ENCODE data around the gene UQCR10. TPM values are rescaled to one million over a fixed set of nuclear protein-coding genes. Genes with fewer than 3 reads are reported as not detected.

The UQCR10 gene
- total RNA-seq, 3 donors from 2014 or later (not counting 1 experiment from before 2014, with no cell fraction given) = 33.6 to 40.8 (median 35.4) TPM

DNA sequence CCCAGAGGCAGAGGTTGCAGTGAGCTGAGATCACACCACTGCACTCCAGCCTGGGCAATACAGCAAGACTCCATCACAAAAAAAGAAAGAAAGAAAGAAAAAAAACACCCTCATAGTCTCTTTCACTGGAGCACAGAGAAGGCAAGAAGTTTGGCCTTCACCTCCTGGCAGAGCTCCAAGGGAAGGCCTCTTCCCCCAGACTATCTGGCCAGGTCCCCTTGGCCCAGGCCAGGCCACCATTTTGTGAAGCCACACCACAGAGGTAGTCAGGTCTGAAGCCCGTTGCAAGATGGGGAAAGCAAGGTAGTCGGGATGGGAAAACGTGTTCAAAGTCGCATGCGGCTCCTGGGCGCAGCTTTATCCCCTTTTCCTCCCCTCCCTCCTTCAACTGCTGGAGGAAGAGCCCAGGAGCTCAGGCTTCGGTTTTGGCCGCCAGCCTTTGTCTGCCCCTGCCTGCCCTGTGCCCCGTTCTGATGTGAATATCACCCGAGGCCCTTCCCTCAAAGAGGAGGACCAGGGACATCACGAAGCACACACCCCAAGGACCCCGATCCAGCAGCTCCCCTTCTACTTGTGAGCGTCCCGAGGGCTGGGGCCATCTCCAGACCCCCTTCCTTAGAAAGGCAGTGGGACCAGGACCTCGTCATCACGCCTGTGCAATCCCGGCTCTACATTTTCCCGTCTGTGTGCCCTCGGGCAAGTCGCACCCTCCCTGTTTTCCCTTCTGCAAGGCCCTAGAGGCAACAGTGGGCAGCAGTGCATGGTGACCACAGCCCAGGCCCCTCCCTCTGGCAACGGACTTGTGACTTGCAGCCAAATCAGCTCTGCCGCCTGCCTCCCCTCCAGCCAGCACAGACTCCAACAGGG, 29.7 kb upstream of the UQCR10 start:
- intact Hi-C loops (cut with micrococcal nuclease) = no loop called here
- Mint-ChIP-seq H3K9me3 (no peaks in the 10 kb centered on the region), H3K27me3 (ENCODE audit: low read depth in 2 of 2) (no peaks in the 10 kb centered on the region), H3K4me3 (no peak overlapping the region), H3K36me3 (no peaks in the 10 kb centered on the region), H3K27ac (no peak overlapping the region), H3K4me1 (no peaks in the 10 kb centered on the region)
- TF ChIP-seq CTCF (IDR thresholded peaks at IDR 0.05) = no peak
- WGBS (ENCODE audit: insufficient coverage) = 93% methylated on average over 22 of the region's 22 CpGs
- Histone ChIP-seq H3K36me3 (ENCODE audit: control insufficient read depth, insufficient read depth, low read length) (peaks cover 27% of the 10 kb centered on the region), H3K9me3 (ENCODE audit: control insufficient read depth, insufficient read depth, low read length) (no peaks in the 10 kb centered on the region), H3K27me3 (ENCODE audit: control insufficient read depth, insufficient read depth, low read length) (no peaks in the 10 kb centered on the region), H3K4me3 (ENCODE audit: low read length) (no peak overlapping the region), H3K4me1 (ENCODE audit: control insufficient read depth, insufficient read depth, low read length) (no peaks in the 10 kb centered on the region), H3K27ac (ENCODE audit: low read length) (no peak overlapping the region)
- DNase-seq = no peak
- ATAC-seq = no peak

DNA sequence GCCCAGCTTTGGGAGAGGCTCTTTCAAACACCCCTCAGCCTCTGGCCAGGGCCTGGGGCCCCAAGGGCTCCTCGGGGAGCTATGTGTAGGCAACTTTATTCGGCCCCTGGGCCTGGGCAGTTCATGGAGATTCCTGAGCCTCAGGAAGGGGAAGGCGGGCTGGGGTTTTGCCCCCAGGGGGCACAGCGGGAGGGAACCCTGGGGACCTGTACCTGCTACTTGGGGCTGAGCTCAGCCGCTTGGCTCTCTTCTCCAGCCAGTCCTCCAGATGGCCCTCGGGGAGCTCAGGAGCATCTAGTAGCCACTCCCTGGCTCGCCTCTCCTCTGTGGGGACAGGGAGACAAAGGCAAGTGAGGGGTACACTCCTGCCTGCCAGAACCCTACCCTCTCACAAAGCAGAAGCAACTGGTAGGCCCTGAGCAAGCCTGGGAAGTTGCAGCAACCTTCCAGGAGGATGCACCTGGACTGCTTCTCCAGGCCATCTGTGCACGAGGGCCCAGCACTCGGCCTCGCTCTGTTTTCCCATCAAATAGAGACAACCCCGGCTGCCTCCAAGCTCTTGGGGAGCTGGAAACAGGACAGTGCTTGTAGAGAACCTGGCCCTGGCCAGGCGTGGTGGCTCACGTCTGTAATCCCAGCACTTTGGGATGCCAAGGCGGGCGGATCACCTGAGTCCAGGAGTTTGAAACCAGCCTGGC, 28.9 kb upstream of the UQCR10 start:
- Mint-ChIP-seq H3K27me3 (ENCODE audit: low read depth in 2 of 2) (no peaks in the 10 kb centered on the region), H3K9me3 (no peaks in the 10 kb centered on the region), H3K36me3 (no peaks in the 10 kb centered on the region), H3K27ac (no peak overlapping the region), H3K4me3 (no peak overlapping the region), H3K4me1 (no peaks in the 10 kb centered on the region)
- no peak for DNase-seq
- Histone ChIP-seq H3K27me3 (ENCODE audit: control insufficient read depth, insufficient read depth, low read length) (no peaks in the 10 kb centered on the region), H3K27ac (ENCODE audit: low read length) (no peak overlapping the region), H3K36me3 (ENCODE audit: control insufficient read depth, insufficient read depth, low read length) (peaks cover 27% of the 10 kb centered on the region), H3K4me3 (ENCODE audit: low read length) (no peak overlapping the region), H3K4me1 (ENCODE audit: control insufficient read depth, insufficient read depth, low read length) (no peaks in the 10 kb centered on the region), H3K9me3 (ENCODE audit: control insufficient read depth, insufficient read depth, low read length) (no peaks in the 10 kb centered on the region)
- no peak for ATAC-seq
- TF ChIP-seq CTCF (IDR thresholded peaks at IDR 0.05) = no peak
- intact Hi-C loops (cut with micrococcal nuclease) = no loop called here
- WGBS (ENCODE audit: insufficient coverage) = 93% methylated on average over 14 of the region's 15 CpGs

DNA sequence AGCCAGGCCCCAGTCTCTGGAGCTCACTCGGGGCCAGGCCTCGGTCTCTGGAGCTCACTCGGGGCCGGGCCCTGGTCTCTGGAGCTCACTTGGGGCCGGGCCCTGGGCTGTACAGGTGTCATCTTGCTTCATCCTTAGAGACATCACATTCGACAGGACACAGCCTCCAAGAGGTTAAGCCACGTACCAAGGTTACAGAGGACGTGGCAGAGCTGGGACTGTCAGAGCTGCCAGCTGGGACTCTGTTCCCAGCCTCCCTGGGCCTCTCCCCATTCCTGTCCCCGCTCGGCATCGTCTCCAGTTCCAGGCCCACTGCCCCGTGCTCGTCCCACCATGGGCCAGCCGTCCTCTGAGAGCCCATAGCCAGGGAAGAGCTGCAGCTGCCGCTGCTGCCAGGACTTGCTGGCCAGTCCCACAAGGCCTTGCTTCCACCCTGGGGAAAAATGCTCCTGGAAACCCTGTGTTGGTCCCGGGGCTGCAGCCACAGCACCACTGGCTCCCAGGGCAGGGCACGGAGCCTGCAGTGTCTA, 27.8 kb upstream of the UQCR10 start:
- Mint-ChIP-seq H3K4me3 (no peak overlapping the region), H3K27me3 (ENCODE audit: low read depth in 2 of 2) (no peaks in the 10 kb centered on the region), H3K9me3 (no peaks in the 10 kb centered on the region), H3K27ac (no peak overlapping the region), H3K4me1 (no peaks in the 10 kb centered on the region), H3K36me3 (no peaks in the 10 kb centered on the region)
- no peaks in the 10 kb centered on the region for H3K4me1 ChIP-seq (ENCODE audit: control insufficient read depth, insufficient read depth, low read length)
- no peak overlapping the region for H3K27ac ChIP-seq (ENCODE audit: low read length)
- DNase-seq (no peak), ATAC-seq (no peak)
- no peak for TF ChIP-seq CTCF (IDR thresholded peaks at IDR 0.05)
- WGBS (ENCODE audit: insufficient coverage) = 93% methylated on average over 17 of the region's 17 CpGs
- no peak overlapping the region for H3K4me3 ChIP-seq (ENCODE audit: low read length)
- H3K36me3 ChIP-seq (ENCODE audit: control insufficient read depth, insufficient read depth, low read length) = peaks cover 27% of the 10 kb centered on the region
- intact Hi-C loops (cut with micrococcal nuclease) = no loop called here
- no peaks in the 10 kb centered on the region for H3K27me3 ChIP-seq (ENCODE audit: control insufficient read depth, insufficient read depth, low read length)
- H3K9me3 ChIP-seq (ENCODE audit: control insufficient read depth, insufficient read depth, low read length) = no peaks in the 10 kb centered on the region
